AG04449 (cell line): ENCODE data around the gene SLC25A22.

ENCODE experiments used
- CTCF ChIA-PET: fragments of 350-600 bp; formaldehyde crosslinking; extraction: SDS; loops from one replicate; lab custom pipeline; 2021; ENCODE audit warnings: antibody characterized with exemption; lab: Yijun Ruan, JAX
- POLR2A ChIA-PET: fragments of 400-600, 350-600 bp; formaldehyde crosslinking; extraction: SDS; loops from one replicate; lab custom pipeline; 2020; ENCODE audit warnings: antibody characterized with exemption, inconsistent platforms; lab: Yijun Ruan, JAX
- DNase-seq: peaks from one replicate; pipeline ENCODE4 v3.0.0-alpha.2; 2010; ENCODE audit warnings: low read depth, low spot score
- H3K4me3 ChIP-seq: 2 replicates; pipeline ENCODE4 v1.5.1; 2011; ENCODE audit warnings: low read depth, mild to moderate bottlenecking, control low read depth, low read length
- CTCF ChIP-seq: IDR thresholded peaks from one replicate; pipeline ENCODE4 v1.5.1; 2011; ENCODE audit warnings: mild to moderate bottlenecking, moderate library complexity, low read length, control low read depth, inconsistent platforms; ENCODE audit not compliant: insufficient read depth; ENCODE audit errors: missing control alignments

The SLC25A22 gene

DNA sequence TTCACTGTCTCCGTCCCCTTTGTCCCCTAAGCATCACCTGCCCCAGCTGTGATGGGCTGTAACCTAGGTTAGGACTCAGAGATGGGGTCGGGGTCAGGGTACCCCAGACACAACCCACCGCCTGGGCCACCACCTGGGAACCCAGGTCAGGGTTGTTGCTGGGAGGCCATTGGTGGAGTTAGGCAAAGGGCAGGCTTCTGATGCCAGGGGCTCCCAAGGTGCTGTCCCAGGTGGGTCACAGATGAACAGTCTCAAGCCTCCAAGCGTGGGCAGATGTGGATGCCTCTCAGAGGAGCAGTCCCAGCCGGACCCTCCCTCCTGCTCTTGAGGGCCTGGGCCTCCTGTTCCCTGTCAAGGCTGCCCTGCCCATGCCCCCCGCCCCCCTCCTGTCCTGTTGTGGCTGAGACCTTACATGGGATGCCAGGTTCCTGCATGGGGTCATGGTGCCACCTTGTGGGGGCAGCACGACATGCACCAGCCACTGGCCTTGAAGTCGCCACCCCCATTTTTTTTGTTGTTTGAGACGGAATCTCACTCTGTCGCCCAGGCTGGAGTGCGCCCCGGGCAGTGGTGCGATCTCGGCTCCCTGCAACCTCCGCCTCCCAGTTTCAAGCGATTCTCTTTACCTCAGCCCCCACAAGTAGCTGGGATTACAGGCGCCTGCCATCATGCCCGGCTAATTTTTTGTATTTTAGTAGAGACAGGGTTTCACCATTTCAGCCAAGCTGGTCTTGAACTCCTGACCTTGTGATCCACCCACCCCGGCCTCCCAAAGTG, 32.9 kb downstream of the SLC25A22 start:
- DNase-seq, result no peak
- peak; percentile 68 for TF ChIP-seq CTCF
- POLR2A ChIA-PET, result interaction anchor here (0.6 to 1.4 kb wide), 2 partner anchors 44 to 58 kb away, joined by 3 to 4 read pairs; no protein-coding TSS in a partner anchor
- H3K4me3 ChIP-seq, result no peak overlapping the region
- CTCF ChIA-PET, result interaction anchor here (1.0 to 4.8 kb wide), 5 partner anchors 12 to 211 kb away, joined by 3 to 25 read pairs (median 6); partner anchors contain the start of gene GATD1

DNA sequence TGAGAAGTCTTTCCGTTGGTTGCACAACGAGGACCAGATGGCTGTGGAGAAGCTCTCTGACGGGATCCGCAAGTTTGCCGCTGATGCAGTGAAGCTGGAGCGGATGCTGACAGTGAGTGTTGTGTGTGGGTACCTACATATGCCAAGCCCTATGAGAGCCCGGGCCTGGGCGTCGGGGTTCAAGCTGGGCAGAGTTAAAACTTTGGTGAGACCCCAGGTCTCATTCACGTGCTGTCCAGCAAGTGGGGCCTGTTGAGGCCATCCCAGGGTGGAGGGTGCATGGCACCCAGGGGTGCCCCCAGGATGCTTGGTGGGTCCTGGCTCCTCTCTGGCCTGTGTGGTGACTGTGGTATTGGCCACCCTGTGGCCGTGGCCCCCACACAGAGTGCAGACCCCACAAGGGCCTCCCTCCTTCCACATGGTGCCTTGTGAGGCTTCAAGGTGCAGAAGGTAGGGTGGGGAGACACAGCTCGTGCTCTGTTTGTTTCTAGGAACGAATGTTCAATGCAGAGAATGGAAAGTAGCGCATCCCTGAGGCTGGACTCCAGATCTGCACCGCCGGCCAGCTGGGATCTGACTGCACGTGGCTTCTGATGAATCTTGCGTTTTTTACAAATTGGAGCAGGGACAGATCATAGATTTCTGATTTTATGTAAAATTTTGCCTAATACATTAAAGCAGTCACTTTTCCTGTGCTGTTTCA, 33.6 kb downstream of the SLC25A22 start:
- no peak overlapping the region for H3K4me3 ChIP-seq
- CTCF ChIA-PET, result interaction anchor here (0.6 to 4.8 kb wide), 5 partner anchors 12 to 53 kb away, joined by 3 to 25 read pairs (median 6); partner anchors contain the start of genes GATD1 and TALDO1
- TF ChIP-seq CTCF, result no peak
- POLR2A ChIA-PET, result interaction anchor here (1.0 to 1.6 kb wide), 4 partner anchors 11 to 58 kb away, joined by 3 read pairs; partner anchors contain the start of gene TALDO1
- DNase-seq, result no peak

DNA sequence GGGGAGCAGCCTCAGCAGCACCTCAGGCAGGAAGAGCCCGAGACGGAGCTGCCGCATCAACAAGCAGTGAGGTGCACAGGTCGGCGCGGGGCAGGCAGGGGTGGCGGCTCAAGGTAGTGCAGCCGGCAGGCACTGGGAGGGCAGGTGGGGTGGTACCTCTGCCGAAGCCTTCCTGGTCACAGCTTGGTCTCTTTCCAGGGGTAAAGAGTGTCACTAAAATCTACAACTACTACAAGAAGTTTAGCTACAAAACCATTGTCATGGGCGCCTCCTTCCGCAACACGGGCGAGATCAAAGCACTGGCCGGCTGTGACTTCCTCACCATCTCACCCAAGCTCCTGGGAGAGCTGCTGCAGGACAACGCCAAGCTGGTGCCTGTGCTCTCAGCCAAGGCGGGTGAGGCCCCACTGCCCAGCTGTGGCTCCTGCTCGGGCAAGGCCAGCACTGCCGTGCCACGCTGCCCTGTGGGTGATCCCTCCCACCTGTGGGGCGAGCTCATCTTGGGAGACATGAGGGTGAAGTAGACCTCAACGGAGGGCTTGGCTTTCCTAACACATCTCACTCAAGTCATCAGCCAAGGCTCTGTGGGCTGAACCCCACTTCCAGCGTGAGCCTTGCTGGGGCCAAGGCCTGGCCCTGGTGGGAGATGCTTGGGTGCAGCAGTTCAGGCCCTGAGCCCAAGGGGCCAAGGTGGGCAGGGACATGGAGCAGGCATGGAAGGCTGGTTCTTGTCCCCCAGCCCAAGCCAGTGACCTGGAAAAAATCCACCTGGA, 34.3 kb downstream of the SLC25A22 start:
- DNase-seq, result no peak
- ChIA-PET CTCF (interaction anchor here (0.6 to 4.8 kb wide), 5 partner anchors 13 to 52 kb away, joined by 3 to 25 read pairs (median 3); partner anchors contain the start of genes GATD1 and TALDO1), POLR2A (interaction anchor here (1.0 to 1.6 kb wide), 4 partner anchors 12 to 57 kb away, joined by 3 read pairs; partner anchors contain the start of gene TALDO1)
- no peak overlapping the region for H3K4me3 ChIP-seq
- TF ChIP-seq CTCF, result no peak

DNA sequence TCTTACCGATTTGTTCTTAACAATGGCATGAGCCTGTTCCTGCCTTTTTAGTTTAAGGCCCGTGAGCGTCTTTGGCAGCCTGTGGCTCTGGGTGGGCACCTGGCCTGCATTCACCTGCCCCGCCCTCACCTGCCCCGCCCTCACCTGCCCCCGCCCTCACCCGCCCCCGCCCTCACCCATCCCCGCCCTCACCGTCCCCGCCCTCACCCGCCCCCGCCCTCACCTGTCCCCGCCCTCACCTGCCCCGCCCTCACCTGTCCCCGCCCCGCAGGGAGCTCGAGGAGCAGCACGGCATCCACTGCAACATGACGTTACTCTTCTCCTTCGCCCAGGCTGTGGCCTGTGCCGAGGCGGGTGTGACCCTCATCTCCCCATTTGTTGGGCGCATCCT, 35.0 kb downstream of the SLC25A22 start:
- no peak for TF ChIP-seq CTCF
- CTCF ChIA-PET, result interaction anchor here (1.2 to 4.8 kb wide), 3 partner anchors 14 to 34 kb away, joined by 3 to 25 read pairs (median 9); partner anchors contain the start of gene GATD1
- DNase-seq, result no peak

GRCh38 chr11:762421-763072, 35.5 kb downstream of the SLC25A22 start:
- H3K4me3 ChIP-seq, result no peak overlapping the region
- CTCF ChIA-PET, result interaction anchor here (0.9 to 4.8 kb wide), 4 partner anchors 14 to 34 kb away, joined by 3 to 25 read pairs (median 5); partner anchors contain the start of genes GATD1 and TALDO1
- POLR2A ChIA-PET, result interaction anchor here (1.3 to 1.6 kb wide), 2 partner anchors 13 to 14 kb away, joined by 3 read pairs; no protein-coding TSS in a partner anchor
- peak; percentile 52 for TF ChIP-seq CTCF
- no peak for DNase-seq

More for the DNA sequence above, 35.0 kb downstream of the SLC25A22 start:
- no peak overlapping the region for H3K4me3 ChIP-seq
- POLR2A ChIA-PET, result interaction anchor here (1.6 kb wide), 1 partner anchor 12 kb away, joined by 3 read pairs; no protein-coding TSS in a partner anchor
